GM19452 (cell line): ENCODE measurements around the gene PARP16.

Source experiments
- ATAC-seq: cut with Tn5 transposase; IDR thresholded peaks from one replicate; pipeline ENCODE4 v1.9.1; 2021; ENCODE audit not compliant: unreplicated experiment

PARP16 gene

DNA sequence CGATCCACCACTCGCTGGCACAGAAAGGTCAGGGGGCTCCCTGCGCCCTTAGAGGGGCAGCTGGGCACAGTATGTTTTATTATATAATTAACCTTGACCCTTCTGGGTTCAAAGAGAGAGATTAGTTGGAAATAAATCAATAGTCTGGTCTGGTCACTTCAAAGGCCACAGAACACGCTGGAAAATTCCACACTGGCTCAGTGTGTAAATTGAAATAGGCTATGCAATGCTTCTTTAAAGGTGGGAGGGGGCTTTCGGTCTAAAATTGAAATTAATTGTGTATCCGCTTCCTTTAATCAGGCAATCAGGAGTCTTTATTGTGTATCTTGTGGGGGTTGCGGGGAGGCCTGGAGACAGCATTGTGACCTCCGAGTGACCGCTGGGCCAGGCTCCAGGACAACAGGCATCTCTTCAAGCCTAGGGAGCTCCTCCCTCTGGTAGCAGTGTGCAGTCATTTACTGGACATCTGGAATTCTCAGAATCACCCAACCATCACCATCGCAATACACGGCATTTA is 25.8 kb upstream of the PARP16 start:
- ATAC-seq: no peak

DNA sequence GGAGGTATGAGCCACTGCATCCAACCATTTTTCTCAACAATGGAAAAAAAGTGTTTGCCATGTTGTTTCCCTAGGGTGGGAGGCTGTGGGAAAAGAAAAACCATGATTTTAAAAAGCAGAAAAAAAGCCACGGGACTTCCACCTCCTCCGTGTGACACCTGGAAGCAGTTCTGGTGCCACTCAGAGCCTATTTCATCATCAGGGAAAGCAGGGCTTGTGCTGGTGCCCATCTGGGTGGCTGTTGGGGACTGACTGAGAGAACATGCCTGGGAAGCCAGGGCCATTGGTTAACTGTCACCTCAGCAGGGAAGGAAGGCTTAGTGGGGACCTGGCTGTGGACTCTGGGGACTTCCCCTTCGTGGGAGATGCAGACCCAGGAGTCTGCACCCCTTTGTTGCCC is 25.1 kb upstream of the PARP16 start:
- ATAC-seq: no peak

DNA sequence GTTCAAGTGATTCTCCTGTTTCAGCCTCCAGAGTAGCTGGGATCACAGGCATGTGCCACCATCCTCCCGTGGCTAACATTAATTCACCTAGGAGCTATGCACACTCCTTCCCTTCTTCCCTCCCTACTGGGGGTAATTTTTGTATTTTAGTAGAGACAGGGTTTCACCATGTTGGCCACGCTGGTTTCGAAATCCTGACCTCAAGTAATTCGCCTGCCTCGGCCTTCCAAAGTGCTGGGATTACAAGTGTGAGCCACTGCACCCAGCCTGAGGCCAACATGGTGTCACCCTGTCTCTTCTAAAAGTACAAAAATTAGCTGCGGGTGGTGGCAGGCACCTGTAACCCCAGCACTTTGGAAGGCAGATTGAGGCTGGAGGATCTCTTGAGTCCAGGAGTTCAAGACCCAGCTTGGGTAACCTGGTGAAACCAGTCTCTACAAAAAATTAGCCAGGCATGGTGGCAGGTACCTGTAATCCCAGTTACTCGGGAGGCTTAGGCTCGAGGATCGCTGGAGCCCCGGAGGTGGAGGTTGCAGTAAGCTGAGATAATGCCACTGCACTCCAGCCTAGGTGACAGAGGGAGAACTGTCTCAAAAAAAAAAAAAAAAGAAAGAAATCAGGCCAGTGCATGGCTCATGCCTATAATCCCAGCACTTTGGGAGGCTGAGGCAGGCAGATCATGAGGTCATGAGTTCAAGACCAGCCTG is 23.9 kb upstream of the PARP16 start:
- ATAC-seq: no peak

DNA sequence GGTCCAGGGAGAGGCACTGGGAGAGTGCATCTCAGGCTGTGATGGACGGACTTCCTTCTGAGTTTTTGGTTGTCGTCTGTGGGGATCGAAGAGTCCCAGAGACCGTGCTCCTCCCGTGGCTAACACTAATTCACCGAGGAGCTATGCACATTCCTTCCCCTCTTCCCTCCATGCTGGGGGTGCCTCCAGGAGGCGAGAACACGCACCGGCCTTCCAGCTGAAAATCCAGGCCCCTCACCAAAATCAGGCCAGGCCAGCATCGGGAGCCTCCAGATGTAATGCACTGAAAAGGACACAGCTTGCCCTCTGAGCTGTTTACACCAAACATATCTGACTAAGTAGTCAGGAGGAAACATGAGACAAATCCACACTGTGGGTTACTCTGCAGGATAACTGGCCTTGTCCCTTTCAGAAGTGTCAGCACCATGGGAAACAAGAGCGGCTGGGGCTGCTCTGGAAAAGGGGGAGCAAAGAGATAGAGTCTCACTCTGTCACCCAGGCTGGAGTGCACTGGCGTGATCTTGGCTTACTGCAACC is 23.3 kb upstream of the PARP16 start:
- ATAC-seq: no peak

DNA sequence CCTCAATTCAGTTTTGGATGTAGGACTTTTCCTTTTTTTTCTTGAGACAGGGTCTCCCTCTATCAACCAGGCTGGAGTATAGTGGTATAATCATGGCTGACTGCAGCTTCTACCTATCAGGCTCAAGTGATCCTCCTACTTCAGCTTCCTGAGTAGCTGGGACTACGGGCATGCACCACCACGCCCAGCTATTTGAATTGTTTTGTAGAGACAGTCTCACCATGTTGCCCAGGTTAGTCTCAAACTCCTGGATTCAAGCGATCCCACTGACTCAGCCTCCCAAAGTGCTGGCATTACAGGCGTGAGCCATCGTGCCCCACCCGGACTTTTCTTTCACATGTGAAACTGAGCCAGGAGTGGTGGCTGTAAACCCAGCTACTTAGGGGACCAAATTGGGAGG is 21.3 kb upstream of the PARP16 start:
- no peak for ATAC-seq

DNA sequence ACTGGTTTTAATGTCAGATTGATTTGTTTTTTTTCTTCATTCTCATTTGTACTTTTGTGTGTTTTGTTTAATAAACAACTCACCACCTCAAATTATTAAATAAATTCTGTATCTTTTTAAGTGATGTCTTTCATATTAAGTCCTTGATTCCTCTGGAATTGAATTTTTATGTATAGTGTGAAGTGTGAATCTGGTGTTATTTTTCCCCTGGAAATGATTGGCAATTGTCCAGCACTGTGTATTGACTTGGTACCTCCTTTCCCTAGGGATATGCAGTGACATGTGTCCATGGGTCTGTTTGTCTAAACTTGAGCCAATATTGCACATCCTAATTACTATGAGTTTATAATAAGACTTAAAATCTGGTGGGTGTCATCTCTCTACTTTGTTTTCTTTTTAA is 19.9 kb upstream of the PARP16 start:
- no peak for ATAC-seq

DNA sequence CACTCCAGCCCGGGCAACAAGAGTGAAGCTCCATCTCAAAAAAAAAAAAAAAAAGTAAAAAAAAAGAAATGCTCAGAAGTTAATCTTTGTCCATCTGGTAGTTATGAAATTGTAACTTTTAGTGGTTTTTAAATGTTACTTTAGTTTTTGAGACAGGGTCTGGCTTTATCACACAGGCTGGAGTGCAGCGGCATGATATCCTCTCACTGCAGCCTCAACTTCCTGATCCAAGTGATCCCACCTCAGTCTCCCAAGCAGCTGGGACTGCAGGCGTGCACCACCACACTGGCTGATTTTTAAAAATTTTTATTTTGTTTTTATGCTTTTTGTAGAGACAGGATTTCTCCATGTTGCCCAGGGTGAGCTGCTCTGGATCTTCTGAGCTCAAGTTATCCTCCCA is 19.1 kb upstream of the PARP16 start:
- ATAC-seq: no peak

DNA sequence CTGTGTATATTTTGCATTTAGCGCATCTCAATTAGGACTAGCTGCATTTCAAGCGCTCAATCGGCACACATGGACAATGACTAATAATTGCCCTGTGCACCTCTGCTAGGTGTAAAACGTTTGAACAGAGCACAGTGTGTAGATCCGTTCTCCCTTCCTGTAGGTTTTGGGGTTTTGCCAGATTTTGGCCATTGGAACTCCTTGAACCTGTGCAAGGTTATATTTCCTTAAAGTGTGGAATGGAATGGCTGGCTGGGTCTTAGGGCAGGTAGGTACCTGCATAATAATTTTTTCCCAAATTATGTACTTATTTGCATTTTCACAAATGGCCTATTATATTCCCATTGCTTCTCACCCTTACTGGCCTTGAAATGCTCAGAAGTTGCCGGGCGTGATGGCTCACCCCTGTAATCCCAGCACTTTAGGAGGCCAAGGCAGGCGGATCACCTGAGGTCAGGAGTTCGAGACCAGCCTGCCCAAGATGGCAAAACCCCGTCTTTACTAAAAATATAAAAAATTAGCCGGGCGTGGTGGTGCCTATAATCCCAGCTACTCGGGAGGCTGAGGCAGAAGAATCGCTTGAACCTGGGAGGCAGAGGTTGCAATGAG is 18.6 kb upstream of the PARP16 start:
- no peak for ATAC-seq

DNA sequence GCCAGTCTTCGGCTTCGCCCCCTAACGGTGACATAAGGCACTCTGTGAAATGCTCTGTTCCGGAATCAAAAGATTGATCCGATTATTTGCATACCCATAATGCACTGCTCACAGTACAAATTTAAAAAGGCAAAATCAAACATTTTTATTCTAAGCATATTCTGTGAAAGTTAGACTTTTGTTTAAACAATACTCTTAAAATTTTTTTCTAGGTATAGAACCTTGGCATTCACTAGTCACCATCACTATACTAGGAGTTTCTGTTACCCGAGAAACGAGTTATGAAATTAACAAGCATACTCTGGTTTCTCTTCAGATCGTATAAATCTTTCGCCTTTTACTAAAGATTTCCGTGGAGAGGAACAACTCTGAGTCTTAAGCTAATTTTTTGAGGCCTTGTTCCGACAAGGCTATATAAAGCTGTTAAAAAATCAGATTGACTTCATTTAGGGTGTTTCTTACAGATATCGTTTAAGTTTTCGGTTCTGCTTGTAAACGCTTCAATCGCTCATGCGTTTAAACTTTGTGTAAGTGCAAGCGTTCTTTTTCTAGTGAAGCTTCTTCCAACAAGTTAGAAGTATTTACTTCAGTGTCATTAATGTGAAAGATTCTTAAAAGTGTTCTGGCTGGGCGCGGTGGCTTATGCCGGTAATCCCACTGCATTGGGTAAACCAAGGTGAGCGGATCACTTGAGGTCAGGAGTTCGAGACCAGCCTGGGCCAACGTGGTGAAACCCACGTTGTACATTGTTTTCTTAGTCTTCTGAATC is 17.9 kb upstream of the PARP16 start, which contains the start of gene RNU5B-1:
Gene RNU5B-1, plus strand, starts transcription at position 297 of the 769 bp plus-strand sequence.
- peak; percentile 60 for ATAC-seq

DNA sequence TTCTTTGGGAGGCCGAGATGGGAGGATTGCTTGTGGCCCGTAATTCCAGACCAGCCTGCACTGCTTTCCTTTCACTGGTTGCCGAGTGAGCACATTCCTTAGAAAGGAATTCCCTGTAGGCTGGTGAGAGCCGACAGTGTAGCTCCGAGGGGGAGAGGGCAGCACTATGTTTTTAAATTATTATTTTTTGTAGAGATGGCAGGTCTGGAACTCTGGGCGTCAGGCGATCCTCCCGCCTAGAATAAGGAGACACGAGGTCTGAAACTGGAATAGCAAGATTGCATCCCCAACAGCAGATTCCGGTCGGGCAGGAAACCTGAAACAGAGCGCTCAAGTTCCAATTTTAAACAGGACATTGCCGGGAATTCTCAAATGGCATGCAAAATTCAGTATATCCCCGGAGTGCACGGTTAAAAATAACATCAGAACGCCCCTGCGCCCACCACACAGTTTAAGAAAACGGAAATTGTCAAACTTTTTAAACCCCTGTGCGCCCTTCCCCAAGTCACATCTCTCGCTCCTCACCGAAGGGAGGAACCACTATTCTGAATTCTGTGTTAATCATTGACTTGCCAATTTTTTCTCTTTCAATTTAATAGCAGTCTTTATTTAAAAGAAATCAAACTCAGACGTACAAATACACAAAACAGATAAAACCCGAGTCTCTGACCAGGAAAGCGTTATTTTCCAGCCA is 17.2 kb upstream of the PARP16 start:
- no peak for ATAC-seq

DNA sequence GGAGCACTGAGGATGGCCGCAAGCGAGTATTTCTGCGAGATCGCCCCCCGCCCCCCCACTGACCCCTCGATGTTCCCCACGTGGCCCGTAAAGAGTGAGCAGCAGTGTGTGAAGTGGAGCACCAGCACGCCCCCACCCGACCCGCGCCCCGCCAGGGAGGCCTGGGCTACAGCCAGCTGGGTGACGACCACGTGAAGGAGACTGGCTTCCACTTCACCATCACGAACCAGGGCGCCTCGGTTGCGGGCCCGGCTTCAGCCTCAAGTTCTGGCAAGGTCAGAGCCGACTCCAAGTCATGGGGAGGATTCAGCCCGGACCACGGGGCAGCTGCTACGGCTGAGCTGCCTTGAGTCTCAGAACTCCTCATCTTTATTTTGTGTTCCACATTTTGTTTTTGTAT is 15.4 kb upstream of the PARP16 start:
- no peak for ATAC-seq

DNA sequence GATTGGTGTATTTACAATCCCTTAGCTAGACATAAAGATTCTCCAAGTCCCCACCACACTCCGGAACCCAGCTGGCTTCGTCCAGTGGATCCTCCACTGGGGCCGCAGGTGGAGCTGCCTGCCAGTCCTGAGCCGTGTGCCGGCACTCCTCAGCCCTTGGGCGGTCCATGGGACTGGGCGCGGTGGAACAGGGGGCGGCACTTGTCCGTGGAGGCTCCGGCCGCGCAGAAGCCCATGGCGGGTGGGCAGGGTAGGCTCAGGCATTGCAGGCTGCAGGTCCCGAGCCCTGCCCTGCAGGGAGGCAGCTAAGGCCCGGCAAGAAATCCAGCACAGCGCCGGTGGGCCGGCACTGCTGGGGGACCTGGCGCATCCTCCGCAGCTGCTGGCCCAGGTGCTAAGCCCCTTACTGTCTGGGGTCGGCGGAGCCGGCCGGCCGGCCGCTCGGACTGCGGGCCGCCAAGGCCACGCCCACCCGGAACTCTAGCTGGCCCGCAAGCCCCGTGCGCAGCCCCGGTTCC is 14.3 kb upstream of the PARP16 start:
- ATAC-seq: no peak

DNA sequence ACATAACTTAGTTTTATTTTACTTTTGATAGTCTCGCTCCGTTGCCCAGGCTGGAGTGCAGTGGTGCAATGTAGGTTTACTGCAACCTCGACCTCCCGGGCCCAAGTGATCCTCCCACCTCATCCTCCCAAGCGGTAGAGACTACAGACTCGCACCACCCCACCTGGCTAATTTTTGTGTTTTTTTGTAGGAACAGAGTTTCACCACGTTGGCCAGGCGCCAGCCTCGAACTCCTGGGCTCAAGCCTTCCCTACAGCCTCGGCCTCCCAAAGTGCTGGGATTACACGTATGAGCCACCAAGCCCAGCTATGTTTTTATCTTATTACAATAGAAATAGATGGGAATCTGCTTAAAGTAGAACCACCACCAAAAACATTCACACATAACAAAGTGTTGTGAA is 12.0 kb upstream of the PARP16 start:
- no peak for ATAC-seq

DNA sequence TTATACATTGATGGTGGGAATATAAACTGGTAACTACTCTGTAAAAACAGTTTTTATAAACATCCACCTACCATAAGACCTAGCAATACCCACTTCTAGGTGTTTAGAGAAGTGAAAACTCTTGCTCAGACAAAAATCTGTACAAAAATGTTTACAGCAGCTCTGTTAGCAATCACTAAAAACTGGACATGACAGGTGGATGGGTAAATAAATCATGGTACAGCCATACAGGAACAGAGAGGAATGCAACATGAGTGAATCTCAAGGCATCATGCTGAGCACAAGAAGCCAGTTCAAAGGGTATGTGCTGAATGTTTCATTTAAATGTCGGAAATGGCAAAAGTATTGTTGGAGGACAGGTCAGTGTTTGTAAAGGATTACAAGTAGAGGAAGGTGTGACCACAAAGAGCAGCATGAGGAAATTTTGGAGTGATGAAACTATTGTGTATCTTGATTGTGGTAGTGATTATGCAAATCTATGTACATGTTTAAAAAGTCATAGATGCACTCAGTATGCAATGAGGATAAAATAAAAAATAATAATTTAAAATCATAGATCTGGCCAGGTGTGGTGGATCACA is 6.3 kb upstream of the PARP16 start:
- ATAC-seq: no peak

DNA sequence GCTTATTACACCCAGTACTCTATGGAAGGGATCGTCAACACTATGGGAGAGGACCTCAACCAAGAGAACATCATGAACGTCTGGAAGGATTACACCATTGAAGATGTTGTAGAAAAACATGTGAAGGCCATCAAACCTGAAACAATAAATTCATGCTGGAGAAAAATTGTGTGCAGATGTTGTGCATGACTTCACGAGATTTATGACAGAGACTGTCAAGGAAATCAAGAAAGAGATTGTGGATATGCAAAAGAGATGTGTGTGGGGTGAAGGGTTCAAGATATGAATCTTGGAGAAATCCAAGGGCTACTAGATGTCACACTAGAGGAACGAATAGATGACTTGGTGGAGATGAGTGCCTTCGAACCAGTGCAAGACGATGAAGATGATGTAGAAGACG is 3.5 kb upstream of the PARP16 start:
- no peak for ATAC-seq

DNA sequence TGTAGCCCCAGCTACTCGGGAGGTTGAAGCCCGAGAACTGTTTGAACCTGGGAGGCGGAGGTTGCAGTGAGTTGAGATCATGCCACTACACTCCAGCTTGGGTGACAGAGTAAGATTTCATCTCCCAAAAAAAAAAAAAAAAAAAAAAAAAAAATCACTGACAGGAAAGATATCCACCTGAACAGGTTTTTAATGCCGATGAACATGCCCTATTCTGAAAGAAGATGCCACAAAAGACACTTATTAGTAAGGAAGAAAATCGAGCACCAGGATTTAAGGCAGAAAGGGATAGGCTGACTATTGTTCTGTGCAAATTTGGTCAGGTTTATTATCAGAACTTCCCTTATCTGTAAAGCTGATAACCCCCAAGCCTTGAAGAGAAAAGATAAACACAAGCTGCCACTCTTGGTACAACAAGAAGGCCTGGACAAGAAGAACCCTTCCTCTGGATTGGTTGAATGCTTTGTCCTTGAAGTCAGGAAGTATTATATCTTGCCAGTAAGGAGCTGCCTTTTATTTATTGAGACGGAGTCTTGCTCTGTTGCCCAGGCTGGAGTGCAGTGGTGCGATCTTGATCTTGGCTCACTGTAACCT is 2.7 kb upstream of the PARP16 start:
- no peak for ATAC-seq

DNA sequence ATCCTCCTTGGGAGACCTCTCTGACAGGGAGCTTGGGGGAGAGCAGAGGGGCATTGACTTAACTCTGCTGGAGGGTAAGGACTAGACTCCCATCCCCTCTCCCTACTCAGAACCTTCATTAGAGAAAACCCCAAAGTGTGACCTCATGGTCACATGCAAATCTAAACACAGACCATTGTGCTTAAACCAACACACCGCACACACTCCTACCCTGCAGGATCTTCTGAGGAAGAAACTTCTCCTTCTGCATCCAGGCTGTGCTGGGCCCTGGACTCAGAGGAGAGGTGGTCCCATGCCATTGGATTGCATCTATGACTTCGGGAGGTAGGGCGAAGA is 805 bp upstream of the PARP16 start:
- ATAC-seq: no peak

DNA sequence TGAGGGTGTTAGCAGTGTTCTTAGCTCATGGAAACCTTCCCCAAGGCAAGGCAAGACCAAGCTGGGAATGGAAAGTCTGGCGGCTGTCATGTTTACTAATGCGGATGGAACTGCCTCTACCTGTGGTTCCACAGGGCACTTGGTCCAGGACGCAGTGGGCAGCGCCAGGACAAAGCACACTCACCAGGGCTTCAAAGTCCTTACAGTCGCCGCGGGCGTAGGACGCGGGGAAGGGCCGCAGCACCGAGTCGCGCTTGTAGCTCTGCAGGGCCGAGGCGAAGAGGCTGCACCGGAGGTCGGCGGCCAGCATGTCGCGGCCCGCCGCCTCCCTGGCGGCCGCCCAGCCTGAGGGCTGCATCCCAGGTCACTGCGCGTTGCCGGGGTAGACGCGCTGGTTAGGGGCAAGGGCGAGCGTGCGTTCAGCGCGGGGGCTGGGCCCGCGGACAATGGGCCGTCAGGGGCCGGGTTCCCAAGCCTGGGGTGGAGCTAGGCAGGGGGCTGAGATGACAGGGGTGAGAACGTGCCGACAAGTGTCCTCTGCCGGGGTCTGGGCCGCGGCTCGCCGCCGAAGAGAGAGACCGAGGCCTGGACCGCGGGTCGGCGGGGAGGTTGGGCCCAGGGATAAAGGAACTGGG is 497 bp downstream of the PARP16 start:
- peak; percentile 36 for ATAC-seq

DNA sequence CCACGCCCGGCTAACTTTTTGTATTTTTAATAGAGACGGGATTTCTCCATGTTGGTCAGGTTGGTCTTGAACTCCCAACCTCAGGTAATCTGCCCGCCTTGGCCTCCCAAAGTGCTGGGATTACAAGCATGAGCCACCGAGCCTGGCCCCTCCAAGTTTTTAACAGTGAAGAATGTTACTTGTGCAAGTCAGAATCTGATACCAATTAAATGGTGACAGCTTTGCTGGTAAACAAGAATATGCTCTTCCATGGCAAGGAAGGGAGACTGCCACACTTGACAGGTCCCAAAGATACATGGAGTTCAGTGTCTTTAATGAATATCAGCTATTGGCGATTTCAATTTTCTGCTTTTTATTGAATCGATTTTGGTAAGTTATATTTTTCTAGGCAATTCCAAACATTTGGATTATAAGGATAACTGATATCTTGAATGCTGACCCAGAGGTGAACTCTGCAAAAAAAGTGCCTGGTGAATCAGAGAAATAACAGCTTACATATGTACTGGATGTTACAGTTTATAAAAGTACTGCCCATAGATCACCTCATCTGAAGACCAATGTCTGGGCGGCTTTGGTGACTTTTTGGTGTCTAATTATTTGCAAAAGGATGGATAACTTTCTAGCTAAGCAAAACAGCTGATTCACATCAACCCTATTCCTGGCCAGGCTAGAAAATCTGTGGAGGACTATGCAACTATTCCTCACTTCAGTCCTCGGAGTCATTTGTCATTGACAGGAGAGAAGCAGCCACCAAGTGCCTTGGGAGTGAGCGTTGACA is 1.2 kb downstream of the PARP16 start:
- ATAC-seq: no peak
